ENCODE measurements around the gene PROB1.

Gene PROB1

GRCh38 chr5:139394654-139395566, at the start of gene PROB1:
Gene PROB1 (minus strand): TSS chr5:139395104. CDS start chr5:139395081, 23 bp downstream.
- TF ChIP-seq GATA2 (IDR thresholded peaks at IDR 0.05; ENCODE audit: low read depth, low read length) (no peak), GATA3 (IDR thresholded peaks at IDR 0.05; ENCODE audit: low read depth, low read length) (no peak)

- TF ChIP-seq GATA3 (IDR thresholded peaks at IDR 0.05; ENCODE audit: low read depth, low read length) (no peak), GATA2 (IDR thresholded peaks at IDR 0.05; ENCODE audit: low read depth, low read length) (no peak)
Measured at GRCh38 chr5:139443831-139444453, 49.0 kb upstream of the PROB1 start.

- TF ChIP-seq GATA2 (IDR thresholded peaks at IDR 0.05; ENCODE audit: low read depth, low read length) (peak; percentile 94), GATA3 (IDR thresholded peaks at IDR 0.05; ENCODE audit: low read depth, low read length) (no peak)
Measured at GRCh38 chr5:139439013-139439903, 44.4 kb upstream of the PROB1 start, which contains the start of gene DNAJC18. Gene DNAJC18 (minus strand): TSS chr5:139439525. CDS start chr5:139439445, 80 bp downstream.

GRCh38 chr5:139438707-139439012, 43.8 kb upstream of the PROB1 start:
- TF ChIP-seq GATA3 (IDR thresholded peaks at IDR 0.05; ENCODE audit: low read depth, low read length) = no peak

GRCh38 chr5:139435676-139436075, 40.8 kb upstream of the PROB1 start:
- TF ChIP-seq GATA2 (IDR thresholded peaks at IDR 0.05; ENCODE audit: low read depth, low read length) (no peak), GATA3 (IDR thresholded peaks at IDR 0.05; ENCODE audit: low read depth, low read length) (no peak)

- no peak for TF ChIP-seq GATA2 (IDR thresholded peaks at IDR 0.05; ENCODE audit: low read depth, low read length)
- TF ChIP-seq GATA3 (IDR thresholded peaks at IDR 0.05; ENCODE audit: low read depth, low read length) = no peak
Measured at GRCh38 chr5:139431706-139432105, 36.8 kb upstream of the PROB1 start.

- no peak for TF ChIP-seq GATA2 (IDR thresholded peaks at IDR 0.05; ENCODE audit: low read depth, low read length)
- no peak for TF ChIP-seq GATA3 (IDR thresholded peaks at IDR 0.05; ENCODE audit: low read depth, low read length)
Measured at GRCh38 chr5:139430015-139430414, 35.1 kb upstream of the PROB1 start.

- no peak for TF ChIP-seq GATA2 (IDR thresholded peaks at IDR 0.05; ENCODE audit: low read depth, low read length)
- TF ChIP-seq GATA3 (IDR thresholded peaks at IDR 0.05; ENCODE audit: low read depth, low read length) = no peak
Measured at GRCh38 chr5:139426203-139426885, 31.4 kb upstream of the PROB1 start.

- TF ChIP-seq GATA3 (IDR thresholded peaks at IDR 0.05; ENCODE audit: low read depth, low read length) (no peak), GATA2 (IDR thresholded peaks at IDR 0.05; ENCODE audit: low read depth, low read length) (no peak)
Measured at GRCh38 chr5:139425497-139425896, 30.6 kb upstream of the PROB1 start.

GRCh38 chr5:139422307-139422893, 27.5 kb upstream of the PROB1 start:
- TF ChIP-seq GATA2 (IDR thresholded peaks at IDR 0.05; ENCODE audit: low read depth, low read length) (no peak), GATA3 (IDR thresholded peaks at IDR 0.05; ENCODE audit: low read depth, low read length) (no peak)

- no peak for TF ChIP-seq GATA2 (IDR thresholded peaks at IDR 0.05; ENCODE audit: low read depth, low read length)
- no peak for TF ChIP-seq GATA3 (IDR thresholded peaks at IDR 0.05; ENCODE audit: low read depth, low read length)
Measured at GRCh38 chr5:139419226-139420192, 24.6 kb upstream of the PROB1 start.

- no peak for TF ChIP-seq GATA3 (IDR thresholded peaks at IDR 0.05; ENCODE audit: low read depth, low read length)
- TF ChIP-seq GATA2 (IDR thresholded peaks at IDR 0.05; ENCODE audit: low read depth, low read length) = no peak
Measured at GRCh38 chr5:139418793-139419192, 23.9 kb upstream of the PROB1 start.

All from SH-SY5Y (cell line).